RPMI7951 (cell line): ENCODE data around the gene FAM193A. TPM values are rescaled to one million over a fixed set of nuclear protein-coding genes. Genes with fewer than 3 reads are reported as not detected.

Source experiments
- total RNA-seq: library from RNA; depleted of rRNA; stranded (reverse); fragments of >200 nt; shearing (Covaris generic); gene quantifications from 2 replicates; pipeline ENCODE4 v1.2.3, GENCODE V29; 2014; rRNA removed

FAM193A gene
- total RNA-seq, 1 experiment from 2014 or later = 7.1 TPM

Other genes starting within 250 kb of the FAM193A start
- 4.2 and 8.0 TPM in 2 replicates for gene ZFYVE28, start 118.0 kb upstream of the FAM193A start, total RNA-seq
- gene CFAP99, start 117.7 kb upstream of the FAM193A start, total RNA-seq = 0.96 TPM in 1 of 2 replicates, not detected in the other
- gene RNF4, start 67.5 kb upstream of the FAM193A start, total RNA-seq = 42.4 and 58.2 TPM in 2 replicates
- 21.7 and 23.3 TPM in 2 replicates for gene TNIP2, start 219.7 kb downstream of the FAM193A start, total RNA-seq